ENCODE results near the gene ZNF618.

DNA sequence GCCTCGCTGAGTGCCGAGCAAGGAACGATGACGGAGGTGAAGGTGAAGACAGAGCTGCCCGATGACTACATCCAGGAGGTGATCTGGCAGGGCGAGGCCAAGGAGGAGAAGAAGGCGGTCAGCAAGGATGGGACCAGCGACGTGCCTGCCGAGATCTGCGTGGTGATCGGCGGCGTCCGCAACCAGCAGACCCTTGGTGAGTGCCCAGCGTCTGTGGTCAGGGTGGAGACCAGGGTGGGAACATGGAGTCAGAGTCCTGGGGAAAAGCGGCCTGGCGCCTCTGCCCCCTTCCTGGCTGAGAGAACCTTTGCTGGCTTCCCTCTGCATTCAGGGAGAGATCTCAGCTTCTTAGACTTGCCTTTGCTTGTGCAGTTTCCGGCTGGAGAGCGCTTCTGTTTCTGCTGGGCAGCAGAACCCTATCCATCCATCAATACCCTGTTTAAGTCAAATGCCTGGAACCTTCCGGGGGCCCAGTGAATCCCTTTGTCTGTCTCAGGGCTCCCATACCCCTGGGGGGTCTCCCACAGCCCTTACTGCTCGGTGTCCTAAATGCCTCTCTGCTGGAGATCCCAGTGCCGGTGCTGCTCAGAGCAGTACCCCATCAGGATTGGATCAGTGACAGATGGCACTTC is 112.4 kb downstream of the ZNF618 start:
- TF ChIP-seq CTCF (IDR thresholded peaks at IDR 0.05): no peak
- no peak for TF ChIP-seq POLR2A (IDR thresholded peaks at IDR 0.05)
- TF ChIP-seq EP300 (IDR thresholded peaks at IDR 0.05): no peak

Data from ovary (tissue), 3 donors.